ENCODE measurements around the gene MRPS23.

- TF ChIP-seq SMC3 (conservative IDR thresholded peaks at IDR 0.05; ENCODE audit: poor library complexity) (no peak), CTCF (IDR thresholded peaks at IDR 0.05; ENCODE audit: poor library complexity, severe bottlenecking) (no peak), EZH2 (IDR thresholded peaks at IDR 0.05; ENCODE audit: borderline replicate concordance, insufficient read depth, low read length, poor library complexity, severe bottlenecking) (no peak), REST (IDR thresholded peaks at IDR 0.05; ENCODE audit: borderline replicate concordance) (no peak), TAF1 (IDR thresholded peaks at IDR 0.05; ENCODE audit: low read depth) (no peak), POLR2AphosphoS5 (IDR thresholded peaks at IDR 0.05) (no peak), EP300 (conservative IDR thresholded peaks at IDR 0.05; ENCODE audit: poor library complexity, severe bottlenecking) (no peak), MXI1 (conservative IDR thresholded peaks at IDR 0.05; ENCODE audit: poor library complexity, severe bottlenecking) (no peak), RAD21 (conservative IDR thresholded peaks at IDR 0.05) (no peak)
These were observed 49.5 kb upstream of the MRPS23 start for GRCh38 chr17:57899391-57899790.
